GM12872 (cell line): ENCODE measurements around the gene TAGLN2.

Experiments
- TF ChIP-seq, protein P1 (sequence below): IDR thresholded peaks from 3 replicates; pipeline ENCODE4 v1.5.1; 2011; ENCODE audit warnings: low read depth, mild to moderate bottlenecking, low read length, moderate library complexity; ENCODE audit not compliant: insufficient read depth

The TAGLN2 gene

DNA sequence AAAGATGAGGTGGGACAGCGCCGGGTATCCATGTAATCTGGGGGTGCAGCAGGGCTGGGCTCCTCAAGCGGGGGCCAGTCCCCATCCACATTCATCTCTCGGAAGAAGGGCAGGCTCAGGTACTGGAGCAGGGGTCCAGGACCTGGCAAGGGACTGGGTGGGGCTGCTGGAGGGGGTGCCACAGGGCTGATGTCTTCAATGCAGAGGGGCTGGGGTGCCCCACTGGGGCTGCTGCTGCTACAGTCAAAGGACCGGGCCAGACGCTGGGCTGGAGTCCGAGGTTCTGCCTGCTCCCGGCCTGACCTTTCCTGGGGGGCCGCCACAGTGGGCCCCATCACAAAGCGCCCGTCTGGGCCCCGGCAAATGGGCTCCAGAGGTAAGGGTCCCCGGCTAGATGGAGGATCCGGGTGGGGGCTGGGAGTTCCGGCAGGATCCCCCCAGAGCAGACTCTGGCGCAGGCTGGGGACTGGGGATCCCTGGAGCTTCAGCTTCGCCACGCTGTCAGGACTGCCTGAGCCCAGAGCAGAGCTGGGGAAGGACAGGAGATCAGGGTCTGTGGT, 3.3 kb upstream of the TAGLN2 start:
- TF ChIP-seq, protein P1, sequence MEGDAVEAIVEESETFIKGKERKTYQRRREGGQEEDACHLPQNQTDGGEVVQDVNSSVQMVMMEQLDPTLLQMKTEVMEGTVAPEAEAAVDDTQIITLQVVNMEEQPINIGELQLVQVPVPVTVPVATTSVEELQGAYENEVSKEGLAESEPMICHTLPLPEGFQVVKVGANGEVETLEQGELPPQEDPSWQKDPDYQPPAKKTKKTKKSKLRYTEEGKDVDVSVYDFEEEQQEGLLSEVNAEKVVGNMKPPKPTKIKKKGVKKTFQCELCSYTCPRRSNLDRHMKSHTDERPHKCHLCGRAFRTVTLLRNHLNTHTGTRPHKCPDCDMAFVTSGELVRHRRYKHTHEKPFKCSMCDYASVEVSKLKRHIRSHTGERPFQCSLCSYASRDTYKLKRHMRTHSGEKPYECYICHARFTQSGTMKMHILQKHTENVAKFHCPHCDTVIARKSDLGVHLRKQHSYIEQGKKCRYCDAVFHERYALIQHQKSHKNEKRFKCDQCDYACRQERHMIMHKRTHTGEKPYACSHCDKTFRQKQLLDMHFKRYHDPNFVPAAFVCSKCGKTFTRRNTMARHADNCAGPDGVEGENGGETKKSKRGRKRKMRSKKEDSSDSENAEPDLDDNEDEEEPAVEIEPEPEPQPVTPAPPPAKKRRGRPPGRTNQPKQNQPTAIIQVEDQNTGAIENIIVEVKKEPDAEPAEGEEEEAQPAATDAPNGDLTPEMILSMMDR: no peak

DNA sequence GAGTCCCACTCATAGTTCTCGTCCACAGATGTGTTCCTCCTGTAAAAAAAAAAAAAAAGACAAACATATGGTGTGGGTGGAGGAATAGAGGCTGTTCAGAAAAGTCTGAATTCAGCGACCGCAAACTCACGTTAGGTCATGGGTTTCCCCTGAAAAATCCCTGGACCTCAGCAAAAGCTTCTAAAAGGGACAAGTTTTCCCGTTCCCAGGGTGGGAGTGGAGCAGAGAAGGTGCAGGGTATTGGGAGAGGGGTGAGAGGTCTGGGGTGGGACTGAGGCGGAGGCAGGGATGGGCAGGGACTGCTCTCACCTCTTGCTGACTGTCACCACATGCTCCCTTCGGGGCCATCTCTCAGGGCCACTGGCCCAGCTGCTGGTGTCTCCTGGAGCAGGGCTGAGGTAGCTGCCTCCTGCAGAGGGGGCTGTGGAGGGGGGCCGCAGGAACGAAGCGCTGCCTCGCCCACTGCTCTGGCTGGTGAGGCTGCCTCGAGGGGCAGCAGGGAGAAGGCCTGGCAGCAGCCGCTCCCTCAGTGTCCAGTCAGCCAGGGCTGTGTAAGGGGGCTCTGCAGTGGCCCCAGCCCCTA, 2.6 kb upstream of the TAGLN2 start:
- TF ChIP-seq, protein P1: no peak

DNA sequence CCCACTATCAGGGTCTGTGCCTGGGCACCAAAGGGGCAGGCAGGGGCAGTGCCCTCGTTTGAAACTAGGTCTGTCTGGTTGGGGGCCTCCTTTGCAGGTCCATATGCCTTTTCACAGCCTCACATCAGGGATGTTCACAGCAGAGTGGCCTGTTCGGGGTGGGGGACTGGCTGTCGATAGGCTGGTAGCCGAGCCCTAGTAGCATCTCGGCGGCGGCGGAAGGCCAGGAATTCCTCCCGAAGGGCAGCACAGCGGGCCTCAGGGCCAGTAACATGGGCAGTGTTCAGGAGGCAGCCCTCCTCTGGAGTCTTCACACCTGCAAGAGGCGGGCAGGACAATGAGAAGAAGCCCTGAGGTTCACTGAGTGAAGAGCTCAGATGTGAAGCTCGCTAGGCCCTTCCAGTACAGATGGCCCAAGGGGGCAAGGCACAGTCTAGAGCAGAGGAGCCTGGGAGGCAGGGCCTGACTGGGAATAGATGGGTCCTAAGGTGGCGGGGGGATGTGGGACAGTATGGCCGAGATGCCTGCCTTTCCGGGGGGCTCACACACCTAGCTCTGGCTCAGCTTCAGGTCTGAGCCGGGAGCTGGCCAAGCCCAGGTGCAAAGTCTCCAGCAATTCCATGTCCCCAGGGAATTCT, 2.0 kb upstream of the TAGLN2 start:
- TF ChIP-seq, protein P1: no peak

DNA sequence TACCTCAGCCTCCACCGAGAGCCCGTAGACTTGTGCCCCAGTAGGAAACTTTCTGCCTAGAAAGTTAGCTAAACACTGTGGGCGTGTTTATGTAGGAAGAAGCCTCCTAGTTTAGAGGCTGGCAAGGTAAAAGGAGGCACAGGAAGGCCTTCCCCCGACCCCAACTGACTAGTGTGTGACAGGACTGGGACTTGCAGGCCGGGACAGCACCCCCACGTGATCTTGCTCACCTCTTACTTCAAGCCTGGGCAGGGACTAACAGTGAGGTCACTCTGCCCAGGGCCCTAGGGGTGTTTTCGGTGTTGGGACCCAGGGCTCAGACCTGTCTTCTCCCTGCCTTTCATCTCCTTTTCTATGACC, 392 bp upstream of the TAGLN2 start:
- TF ChIP-seq, protein P1: no peak

DNA sequence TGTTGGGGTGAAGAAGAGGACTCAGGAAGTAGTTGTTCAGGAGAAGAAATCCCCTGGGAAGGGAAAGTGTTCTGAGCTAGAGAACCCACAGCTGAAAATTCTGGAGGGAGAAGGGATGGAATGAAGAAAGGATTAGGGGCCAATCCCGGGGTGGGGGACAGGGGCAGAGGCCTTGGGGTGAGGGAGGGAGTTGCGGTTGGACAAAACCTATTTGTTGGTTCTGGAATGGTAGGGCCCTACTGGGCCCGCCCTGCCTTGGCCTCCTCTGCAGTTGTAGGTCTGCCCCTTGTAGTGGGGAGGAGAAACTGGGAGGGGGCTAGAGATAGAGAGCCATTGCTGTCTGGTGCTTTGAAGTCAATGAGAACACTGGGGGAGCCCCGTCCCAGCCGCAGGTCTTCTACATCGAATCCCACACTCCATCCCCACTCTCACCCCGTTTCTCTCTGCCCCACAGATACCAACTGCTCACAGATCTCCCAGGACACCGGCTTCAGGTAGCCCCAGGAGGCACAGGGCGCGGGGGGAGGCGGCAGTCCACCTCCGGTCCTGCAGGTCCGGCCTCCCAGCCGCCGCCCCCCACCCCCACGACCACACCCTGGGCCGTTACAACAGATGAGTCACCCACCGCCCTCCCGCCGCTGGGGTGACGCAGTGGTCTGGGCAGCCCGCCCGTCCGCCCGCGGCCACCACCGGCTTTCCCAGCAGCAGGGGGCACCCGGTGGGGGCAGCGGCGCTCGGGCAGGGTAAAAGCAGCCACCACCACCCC, 1.1 kb downstream of the TAGLN2 start:
- TF ChIP-seq, protein P1: no peak

DNA sequence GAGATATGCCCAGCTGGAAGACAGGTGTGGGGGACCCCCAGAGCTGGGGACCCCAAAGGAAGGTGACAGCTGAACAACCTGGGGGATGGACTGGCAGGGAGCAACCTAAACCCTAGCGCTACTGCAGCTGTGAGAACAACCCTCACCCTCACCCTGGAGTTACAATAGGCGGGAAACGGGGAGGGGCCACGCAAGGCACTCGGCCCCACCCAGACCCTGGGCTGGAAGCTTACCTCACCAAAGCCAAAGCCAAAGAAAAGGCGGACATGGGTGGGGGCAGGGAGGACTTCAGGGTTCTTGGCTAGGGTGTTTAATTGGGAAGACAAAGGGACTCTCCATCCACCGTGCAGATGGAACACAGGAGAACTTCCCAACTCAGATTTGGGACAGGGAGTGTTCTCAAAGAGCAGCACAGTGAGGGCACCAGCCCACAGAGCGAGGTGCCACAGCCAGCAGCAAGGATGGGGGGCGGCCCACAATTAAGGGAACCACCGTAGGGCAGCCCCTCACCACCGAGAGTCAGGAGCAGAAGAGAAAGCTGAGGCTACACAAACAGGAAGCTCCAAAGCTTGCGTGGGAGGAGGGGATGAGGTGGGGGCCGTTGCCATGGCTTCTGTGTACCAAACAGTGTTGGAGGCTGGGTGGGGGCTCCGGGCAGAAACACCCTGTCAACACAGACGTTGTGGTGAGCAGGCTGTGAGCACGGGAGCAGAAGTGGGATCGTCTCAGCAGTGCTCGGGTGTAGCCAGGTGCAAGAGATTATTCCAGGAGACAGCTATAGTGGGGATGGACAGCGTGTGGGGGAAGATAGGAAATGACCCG, 1.9 kb downstream of the TAGLN2 start:
- TF ChIP-seq, protein P1: no peak

DNA sequence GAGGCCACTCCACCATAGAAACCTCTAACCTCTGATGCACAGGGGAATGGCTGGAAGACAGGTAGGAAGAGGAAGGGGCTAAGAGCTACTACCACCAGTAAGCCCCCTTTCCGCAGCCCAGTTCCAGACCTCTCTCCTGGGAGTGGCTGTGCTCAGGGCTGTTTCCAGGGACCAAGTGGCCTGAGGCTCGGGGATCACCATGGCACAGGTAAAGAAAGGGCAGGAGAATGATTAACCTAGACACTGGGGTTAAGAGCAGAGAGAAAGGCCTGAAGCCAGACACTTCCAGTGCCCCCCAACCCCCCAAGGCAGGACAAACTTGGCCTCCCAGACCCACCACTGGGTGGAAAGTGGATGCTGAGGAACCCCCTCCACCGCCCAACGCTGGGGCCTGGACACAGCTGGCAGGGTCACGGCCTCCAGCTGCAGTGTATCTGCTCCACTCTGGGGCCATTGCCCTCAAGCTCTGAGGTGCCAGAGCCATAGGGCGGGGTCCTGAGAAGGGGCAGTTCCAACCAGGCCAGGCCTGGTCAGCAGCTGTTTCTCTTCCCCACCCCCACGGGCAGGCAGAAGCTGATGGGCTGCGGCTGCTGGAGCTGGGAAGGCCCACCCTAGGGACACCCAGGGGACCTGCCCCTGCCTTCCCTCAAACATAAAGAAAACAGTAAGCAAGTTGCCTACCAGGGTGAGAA, 2.6 kb downstream of the TAGLN2 start:
- TF ChIP-seq, protein P1: no peak
